Loucy (cell line): Measurements from ENCODE around the gene BCAT1.
"Not testable (repeated sequence)": the region's sequence is repeated elsewhere in the genome, so short reads cannot be mapped to it uniquely, and the experiment has no call there.

Experiments
- CTCF ChIP-seq: fragments of 200-600 bp; sonication (generic); conservative IDR thresholded peaks from 2 replicates; pipeline ENCODE4 v1.5.1; 2014; ENCODE audit warnings: mild to moderate bottlenecking, antibody characterized with exemption, low read length
- EZH2phosphoT487 ChIP-seq: fragments of 200-600 bp; IDR thresholded peaks from 2 replicates; pipeline ENCODE4 v1.6.1; 2018; ENCODE audit warnings: antibody characterized with exemption, mild to moderate bottlenecking, moderate library complexity, borderline replicate concordance

- not testable (repeated sequence) for TF ChIP-seq EZH2phosphoT487, CTCF
These were observed 82.8 kb downstream of the BCAT1 start for GRCh38 chr12:24866139-24866538.
